GM18511 (cell line): ENCODE data around the gene NR5A1.

Source experiments
- ATAC-seq: cut with Tn5 transposase; IDR thresholded peaks from one replicate; pipeline ENCODE4 v1.9.1; 2021; ENCODE audit warnings: mild to moderate bottlenecking, moderate library complexity; ENCODE audit not compliant: unreplicated experiment

NR5A1 gene

DNA sequence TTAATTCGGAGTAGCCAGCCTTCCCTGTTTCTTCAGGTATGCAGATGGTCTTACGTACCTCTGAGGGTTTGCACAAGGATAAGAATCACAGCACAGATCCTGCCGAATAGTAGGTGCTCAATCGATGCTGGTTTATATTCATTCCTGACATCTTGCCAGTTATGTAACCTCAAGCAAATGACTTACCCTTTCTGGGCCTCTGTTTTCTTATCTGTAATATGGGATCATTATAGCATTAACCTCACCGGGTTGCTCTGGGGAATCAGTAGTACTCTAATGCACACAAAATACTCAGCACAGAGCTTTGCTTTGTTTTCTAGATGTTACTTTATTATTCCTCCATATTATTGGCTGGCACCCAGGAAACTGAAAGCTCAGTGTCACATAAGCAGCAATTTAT, 7.7 kb upstream of the NR5A1 start:
- no peak for ATAC-seq

DNA sequence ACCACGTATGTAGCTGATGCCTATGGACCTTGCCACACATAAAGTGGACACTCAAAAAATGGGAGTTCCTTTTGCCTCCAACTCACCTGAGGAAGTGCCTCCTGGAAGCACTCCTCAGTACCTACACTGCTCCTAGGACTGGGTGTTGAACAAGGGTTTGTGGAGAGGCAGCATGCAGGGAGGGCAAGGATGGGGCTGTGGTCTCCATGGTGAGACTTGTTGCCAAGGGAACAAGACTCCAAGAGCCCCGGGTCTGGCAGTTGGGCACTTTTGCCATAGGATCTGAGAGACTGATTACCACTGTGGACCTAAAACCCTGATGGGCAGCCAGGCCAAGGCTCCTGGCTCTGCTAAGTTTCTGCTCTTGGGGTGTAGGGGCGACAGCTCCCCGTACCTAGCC, 6.9 kb upstream of the NR5A1 start:
- no peak for ATAC-seq

DNA sequence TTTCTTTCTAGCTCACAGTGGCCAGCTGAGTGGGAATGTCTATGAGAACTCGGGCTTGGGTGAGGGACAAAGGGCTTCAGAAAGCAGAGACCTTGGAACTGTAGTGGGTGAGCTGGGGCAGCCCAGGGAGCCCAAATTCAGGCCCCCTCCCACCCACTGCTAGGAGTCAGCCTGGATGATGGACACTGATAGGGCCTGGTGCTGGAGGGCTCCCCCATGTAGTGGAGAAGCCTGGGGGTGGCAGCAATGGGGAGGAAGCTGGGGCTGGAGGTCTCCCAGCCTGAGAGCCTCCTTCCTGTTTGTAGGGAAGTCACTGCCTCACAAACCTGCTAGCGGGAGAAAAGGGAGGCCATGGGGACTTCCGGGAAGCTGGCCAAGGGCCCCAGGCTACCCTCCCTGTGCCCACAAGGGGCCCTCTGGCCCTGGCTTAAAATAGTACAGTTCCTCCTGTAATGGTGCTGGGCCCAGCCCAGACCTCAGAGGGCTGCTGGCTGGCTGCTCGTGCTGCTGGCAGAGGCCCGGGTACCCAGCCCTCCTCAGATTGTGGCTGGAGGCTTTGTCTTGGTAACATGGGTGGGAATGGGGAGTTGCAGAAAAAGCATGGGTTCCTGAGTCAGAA, 6.3 kb upstream of the NR5A1 start:
- ATAC-seq, result no peak

DNA sequence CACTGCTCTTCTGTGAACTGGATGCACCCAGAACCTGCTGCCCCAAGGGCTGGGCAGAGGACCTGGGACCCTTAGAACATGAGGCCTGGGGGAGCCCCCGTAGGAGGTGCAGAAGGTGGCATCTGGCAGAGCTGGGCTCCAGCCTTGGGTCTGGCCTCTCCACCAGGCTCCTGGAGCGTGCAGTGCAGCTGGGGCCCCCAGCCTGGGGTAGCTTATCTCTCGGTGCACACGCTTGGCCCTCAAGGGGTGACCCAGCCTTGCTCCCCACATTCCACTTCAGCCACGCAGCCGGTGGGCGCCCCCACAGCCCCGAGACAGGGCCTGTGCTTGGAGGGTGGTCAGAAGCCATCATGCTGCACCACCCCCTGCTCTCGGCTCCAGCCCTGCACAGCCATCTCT, 5.6 kb upstream of the NR5A1 start:
- no peak for ATAC-seq

DNA sequence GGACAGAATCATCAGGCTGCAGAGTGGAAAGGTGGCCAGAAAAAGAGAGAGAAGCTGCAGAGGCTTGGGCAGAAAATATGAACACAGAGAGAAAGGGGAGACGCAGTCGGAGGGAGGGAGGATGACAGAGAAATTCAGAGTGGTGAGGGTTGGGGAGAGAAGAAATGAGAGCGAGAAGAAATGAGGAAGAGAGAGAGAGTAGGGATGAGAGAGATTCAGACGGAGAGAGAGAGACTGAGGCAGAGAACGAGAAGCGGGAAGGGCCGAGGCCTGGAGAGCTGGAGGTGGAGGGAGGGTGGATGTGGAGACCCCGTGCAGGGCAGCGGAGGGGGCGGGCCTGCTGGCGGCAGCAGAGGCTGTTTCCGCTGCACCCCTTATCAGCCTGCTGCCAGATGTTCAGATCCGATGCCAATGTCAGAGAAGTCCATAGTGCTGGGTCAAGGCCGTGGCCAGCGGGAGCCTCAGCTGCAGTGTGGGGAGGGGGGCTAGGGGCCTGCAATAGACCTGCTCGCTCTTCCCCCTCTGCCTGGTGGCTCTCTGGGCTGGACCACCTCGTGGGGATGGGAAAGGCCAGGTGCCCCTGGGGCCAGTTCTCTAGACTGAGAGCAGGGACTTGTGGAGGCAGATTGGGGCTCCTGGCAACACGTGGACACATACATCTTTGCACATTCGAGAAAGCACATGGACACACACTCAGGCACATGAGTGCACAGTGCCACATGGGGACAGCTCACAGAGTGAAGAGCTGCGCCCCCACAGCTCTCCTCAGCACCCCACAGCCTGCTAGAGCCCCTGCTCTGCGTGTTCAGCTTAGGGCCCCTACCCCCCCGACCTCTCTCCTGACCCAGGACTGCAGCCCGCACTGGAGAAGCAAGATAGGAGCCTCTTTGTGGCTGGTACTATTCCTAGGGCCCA, 4.9 kb upstream of the NR5A1 start:
- ATAC-seq, result no peak

DNA sequence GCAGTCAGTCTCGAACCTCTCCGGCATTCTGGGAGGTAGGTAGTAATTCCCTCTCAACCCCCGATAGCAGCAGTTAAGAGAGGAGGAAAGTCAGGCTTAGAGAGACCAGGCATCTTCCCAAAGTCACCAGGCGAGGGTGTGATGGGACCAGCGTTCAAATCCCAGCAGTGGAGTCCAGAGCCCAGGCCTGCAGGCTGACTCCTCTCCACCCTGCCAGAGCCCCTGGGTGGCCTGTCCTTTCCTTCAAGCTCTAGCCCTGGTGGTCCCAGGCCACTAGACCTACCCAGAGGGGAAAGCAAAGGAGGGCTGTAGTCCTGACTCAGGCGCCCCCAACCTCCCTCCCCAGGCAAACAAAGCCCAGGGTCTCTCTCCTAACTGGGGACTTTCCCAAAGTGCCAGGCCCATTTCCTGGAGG, 4.2 kb upstream of the NR5A1 start:
- no peak for ATAC-seq

DNA sequence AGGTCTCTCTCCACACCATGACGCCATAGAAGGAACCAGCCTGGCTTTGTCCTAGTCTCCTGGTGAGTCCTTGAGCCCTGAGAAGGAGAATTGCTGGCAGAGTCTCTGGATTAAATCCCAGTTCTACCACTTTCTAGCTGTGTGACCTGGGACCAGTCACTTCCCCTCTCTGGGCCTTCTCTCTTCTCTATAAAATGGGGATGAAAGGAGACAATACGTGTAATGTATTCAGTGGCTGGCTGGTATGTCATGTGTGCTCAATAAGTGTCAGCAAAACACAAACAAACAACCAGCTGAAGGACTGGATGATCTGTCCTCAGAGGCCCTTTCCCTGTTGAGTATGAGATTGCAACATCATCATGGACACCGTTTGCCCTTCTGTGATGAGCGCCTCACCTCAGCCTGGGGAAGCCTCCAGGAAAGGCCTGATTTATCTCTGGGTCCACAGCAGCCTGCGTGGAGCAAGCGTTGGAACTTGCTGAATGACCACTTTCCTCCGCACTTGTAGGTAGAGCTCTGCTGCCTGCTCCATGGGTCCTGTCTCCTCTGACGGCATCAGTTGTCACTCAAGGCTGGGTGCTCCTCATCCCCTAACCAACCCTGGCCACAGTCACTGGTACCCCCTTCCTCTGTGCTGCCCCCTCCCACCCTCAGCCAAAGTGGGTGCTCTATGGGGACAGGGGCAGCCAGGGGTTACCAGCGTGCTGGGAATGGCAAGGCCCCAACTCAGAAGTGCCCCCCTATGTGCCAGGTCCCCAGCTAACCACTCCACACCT, 3.6 kb upstream of the NR5A1 start:
- no peak for ATAC-seq

DNA sequence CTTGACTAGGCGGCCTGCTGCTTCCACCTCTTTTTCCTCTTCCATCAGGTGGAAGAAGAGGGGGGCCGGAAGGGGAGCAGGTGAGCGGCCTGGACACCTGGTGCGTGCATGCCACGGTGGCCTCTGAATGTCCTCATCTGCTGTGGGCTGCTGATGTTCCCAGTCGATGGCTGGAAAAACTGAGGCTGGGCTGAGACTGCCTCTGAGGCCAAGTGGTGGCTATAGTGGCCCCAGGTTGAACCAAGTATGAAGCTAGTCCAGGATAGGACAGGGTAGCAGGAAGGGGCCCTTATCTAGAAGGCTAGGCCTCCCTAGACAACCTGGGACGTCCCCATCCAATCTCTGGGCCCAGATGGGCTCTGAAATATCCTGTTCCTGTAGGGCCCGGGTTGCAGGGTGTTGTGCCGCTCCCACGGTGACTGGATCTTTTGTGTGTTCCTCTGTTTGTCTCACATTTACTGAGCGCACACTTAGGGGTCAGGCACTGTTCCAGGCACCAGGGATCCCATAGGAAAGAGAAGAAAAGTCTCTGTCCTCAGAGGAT, 753 bp upstream of the NR5A1 start:
- no peak for ATAC-seq

DNA sequence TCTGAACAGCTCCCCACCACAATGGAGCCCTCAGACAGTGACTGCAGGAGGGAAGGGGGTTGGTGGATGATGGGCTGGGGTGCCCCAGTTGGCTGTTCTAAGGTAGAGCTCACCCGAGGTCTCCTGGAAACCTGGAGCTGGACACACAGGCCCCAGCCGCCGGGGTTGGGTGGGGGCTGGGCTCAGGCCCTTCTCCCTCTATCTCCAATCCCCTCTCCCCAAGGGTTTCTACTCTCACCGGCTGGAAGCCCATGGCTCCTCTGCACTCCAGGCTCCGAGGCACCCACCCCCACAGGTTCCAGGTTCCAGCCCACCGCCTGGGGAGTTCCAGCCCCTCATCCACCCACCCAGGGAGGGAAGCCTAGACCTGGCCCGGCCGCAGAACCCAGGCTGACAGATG, 766 bp downstream of the NR5A1 start:
- ATAC-seq, result no peak

DNA sequence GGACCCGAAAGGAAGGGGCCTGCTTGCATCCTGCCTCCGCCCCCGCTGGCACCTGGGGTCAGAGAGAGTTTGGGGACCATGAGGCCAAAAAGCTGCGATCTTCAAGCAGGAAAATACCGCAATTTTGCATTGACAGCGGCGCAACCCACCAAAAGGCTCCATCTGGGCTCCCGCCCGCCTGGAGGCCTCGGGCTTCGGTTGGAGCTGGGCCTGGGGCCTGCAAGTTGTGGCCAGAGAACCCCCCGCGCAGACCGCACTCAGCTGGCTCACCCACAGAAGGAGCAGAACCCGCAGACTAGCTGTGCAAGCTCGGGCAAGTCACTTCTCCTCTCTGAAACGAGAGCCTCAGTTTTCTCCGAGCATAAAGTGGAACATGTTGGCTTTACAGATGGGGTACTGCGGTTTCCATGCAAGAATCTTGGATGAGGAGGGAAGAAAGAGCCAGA, 1.3 kb downstream of the NR5A1 start:
- no peak for ATAC-seq

DNA sequence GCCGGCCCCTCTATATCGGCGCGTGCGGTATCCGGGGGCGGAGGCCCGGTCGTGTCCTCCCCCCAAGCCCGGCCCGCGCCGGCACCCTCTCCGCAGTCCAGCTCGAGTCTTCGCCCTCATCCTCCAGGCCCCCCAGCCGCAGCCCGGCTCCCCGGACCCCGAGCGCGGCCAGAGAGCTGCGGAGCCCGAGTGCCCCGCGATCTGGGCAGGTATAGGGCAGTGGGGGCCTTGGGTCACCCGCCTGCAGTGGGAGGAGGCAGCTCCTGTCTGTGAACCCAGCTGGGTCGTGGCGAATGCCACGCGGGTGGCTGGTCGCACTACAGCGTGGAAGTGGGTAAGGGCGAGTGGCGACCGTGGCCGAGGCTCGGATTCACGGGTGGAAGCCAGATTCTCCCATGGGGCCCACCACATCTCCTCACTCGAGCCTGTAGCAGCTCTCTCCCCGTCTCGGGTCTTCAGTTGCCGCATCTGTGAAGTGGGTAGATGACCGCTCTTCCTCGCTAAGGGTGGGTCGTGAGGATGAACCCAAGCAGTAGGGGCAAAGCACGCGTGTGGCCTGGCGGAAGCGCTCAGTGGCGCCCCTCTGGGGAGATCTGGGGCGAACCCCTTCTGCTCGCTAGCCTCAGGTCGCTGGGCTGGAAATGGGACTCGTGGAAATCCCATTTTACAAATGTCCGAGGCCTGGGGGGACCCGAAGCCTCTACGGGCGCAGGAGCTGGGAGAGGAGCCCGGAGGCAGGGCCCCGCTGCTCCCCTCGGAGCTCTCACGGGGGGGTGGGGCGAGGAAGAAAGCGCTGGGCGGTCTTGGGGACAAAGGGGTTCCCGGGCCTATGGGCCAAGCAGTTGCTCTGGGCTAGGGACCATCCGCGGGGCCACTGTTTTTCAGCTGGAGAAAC, 1.9 kb downstream of the NR5A1 start:
- ATAC-seq, result no peak

DNA sequence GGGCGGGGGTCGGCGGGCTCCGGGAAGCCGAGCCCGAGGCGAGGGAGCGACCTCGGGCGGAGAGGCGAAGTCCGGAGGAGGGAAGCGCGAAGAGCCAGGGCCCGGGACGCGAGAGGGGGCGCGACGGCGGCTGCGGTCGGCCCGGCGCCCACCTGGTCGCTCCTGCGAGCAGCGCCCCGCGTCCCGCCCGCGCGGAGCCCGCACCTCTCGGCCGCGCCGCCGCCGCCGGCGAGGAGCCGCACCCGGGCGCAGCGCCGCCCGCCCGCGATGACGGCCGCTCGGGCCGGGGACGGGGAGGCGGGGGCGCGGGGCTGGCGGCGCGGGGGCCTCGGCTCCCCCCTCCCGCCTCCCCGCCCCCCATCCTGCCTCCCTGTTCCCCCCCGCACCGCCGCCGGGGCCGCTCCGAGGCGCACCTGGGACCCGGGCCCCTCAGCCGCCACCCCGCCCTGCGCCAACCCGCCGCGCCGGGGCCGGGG, 2.6 kb downstream of the NR5A1 start:
- ATAC-seq, result no peak

DNA sequence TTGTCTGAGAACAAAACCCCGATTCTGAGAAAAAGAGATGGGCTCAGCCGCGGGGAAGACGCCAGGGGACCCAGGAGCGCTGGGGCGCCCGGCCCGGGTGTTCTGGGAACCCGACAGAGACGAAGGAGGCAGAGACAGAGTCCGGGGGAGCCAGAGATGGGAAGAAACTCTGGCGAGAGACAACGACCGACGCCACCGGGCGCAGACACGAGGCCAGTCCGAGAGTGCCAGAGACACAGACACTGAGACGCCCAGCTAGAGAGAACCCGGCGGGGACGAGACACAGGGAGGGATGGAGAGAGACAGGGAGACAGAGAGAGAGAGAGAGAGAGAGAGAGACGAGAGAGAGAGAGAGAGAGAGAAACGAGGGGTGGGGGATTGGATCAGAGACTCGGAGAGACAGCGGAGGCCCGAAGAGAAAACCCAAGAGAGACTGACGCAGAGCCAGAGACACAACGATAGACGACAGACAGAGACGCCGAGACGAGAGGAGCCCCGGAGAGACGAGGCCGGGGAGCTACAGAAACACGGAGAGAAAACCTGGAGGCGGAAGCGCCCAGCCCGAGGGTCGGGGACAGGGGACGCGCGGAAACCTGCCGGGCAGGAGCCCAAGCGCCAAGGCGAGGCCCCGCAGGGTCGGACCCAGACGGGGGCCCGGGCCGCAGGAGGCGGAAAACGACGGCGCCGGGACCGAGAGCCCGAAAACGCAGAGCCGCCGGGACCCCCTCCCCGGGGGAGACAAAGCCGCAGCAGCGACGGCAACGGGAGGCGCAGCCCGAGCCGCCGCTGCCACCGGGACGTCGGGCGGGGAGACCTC, 3.3 kb downstream of the NR5A1 start:
- no peak for ATAC-seq

DNA sequence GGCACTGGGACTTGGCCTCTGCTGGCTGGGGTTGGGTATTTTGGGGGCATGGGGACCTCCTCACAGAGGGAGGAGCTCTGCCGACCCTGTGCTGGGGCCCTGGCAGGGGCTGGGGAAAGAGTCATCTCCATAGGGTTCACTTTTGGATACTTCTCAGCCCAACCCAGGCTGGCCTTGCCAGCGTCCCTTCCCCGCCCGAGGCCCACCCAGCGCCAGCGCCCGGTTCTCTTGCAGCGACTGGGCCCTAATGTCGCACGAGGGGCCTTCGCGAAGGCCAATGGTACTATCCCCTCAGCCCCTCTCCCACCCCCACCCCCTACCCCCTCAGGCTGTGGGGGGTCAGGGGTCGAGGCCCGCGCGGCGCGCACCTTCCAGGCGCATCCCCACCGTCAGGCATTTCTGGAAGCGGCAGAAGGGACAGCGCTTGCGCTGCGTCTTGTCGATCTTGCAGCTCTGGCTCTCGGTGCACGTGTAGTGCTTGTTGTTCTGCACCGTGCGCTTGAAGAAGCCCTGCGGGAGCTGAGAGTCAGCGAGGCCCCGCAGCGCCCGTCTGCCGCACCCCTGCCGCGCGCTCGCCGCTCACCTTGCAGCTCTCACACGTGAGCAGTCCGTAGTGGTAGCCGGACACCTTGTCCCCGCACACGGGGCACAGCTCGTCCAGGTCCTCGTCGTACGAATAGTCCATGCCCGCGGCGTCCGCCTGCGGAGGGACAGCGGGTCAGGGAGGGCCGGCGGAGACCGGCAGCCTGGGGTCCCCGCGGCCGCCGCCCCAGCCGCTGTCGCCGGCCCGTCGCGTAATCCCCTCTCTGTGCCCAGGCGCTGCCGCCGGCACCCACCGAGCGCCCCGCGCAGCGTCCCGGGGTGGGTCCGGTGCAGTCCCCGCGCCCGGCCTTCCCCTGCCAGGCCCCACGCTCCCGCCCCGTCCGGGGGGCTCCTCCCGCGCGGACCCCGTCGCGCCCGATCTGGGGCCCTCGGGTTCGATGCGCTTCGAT, 4.2 kb downstream of the NR5A1 start:
- ATAC-seq, result no peak

DNA sequence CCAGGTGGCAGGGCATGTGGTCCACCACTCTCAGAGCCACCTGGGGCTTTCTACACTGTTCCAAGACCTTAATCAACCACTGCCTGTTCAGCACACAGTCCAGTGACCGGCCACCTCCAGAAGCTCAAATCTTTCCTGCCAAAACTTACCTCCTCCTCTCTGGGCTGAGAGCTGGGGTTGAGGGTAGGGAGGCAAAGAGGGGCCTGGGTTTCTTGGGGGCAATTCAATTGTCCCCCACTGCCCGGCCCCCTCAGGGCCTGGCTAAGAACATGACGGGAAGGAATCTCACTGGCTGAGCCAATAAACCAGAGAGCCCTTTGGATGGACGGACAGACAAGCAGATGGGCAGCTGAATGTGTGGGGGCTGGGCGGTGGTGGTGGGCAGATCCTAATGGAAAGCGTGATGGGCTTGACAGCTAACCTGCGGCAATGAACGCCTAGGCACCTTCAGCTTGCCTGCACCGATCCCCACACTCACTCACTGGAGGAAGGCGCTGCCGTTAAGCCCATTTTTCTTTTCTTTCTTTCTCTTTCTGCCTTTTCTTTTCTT, 5.4 kb downstream of the NR5A1 start:
- ATAC-seq, result no peak

DNA sequence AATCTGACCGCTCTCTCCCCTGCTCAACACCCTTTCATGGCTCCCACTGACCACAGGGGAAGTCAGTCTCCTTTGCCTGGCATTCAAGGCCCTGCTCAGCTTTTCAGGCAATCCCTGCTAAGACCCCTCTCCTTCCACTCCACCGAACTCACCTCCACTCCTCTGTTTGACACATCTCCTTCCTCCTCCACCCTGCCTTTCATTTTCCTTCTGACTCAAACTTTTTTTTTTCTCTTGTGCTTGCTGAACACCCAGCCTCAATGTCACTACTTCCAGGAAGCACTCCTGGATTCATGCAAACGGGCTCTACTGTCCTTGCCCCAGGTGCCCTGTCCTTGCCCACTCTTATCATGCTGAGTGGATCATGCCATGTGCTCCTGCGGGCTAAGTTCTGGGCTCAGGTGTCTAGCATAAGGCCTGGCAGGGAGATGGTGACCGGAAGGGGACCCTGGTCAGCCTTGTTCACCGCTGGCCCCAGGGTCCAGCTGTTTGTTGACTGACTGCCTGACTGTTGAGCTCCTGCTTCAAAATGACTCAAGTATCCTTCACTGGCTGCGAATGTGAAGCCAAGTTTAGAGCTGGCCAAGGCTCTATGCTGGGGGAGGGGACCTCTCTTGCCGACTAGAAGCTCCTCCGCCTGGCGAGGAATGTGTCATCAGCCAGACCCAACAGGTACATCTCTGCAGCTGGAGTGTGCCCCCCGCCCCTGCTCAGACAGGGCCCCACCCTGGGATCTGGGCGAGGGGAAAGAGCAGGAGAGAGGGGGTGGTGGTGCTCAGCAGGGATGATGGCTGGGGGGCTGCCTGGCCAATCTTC, 6.2 kb downstream of the NR5A1 start:
- no peak for ATAC-seq
